Esophagus muscularis mucosa (tissue), 3 donors: ENCODE data around the gene RIN1.

ENCODE experiments used
- POLR2AphosphoS5 ChIP-seq, 2 donors: sonication (generic); formaldehyde crosslinking; IDR thresholded peaks; one replicate each; pipeline ENCODE4 v1.6.1; 2017; ENCODE audit warnings: antibody characterized with exemption in 2 of 2
- TF ChIP-seq, protein P1 (sequence below), 3 experiments: fragments of 200-600 bp in 2 of 3; fragments of 450-650 bp in 1 of 3; sonication (generic) in 2 of 3; IDR thresholded peaks; one replicate each; pipeline ENCODE4 v1.5.1; 2017 to 2019; ENCODE audit warnings: antibody characterized with exemption in 3 of 3, mild to moderate bottlenecking in 2 of 3, moderate library complexity in 1 of 3

DNA sequence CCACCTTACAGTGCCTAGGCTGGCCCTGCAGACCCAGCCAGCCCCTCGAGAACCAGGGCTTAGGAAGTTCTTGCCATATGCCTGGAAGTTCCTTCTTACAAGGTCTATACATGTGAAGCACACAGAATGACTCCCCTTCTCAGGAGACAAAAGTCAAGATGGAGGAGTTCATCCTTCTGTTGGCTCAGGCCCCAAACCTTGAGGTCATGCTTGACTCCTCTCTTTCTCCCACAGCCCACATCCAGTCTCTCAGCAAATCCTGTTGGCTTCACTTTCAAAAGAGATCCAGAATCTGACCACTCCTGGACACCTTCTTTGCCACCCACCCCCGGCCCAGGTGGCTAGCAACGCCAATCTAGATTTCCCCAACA is 17.6 kb downstream of the RIN1 start:
- no peak for TF ChIP-seq POLR2AphosphoS5 (IDR thresholded peaks at IDR 0.05)
- TF ChIP-seq, protein P1, sequence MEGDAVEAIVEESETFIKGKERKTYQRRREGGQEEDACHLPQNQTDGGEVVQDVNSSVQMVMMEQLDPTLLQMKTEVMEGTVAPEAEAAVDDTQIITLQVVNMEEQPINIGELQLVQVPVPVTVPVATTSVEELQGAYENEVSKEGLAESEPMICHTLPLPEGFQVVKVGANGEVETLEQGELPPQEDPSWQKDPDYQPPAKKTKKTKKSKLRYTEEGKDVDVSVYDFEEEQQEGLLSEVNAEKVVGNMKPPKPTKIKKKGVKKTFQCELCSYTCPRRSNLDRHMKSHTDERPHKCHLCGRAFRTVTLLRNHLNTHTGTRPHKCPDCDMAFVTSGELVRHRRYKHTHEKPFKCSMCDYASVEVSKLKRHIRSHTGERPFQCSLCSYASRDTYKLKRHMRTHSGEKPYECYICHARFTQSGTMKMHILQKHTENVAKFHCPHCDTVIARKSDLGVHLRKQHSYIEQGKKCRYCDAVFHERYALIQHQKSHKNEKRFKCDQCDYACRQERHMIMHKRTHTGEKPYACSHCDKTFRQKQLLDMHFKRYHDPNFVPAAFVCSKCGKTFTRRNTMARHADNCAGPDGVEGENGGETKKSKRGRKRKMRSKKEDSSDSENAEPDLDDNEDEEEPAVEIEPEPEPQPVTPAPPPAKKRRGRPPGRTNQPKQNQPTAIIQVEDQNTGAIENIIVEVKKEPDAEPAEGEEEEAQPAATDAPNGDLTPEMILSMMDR (IDR thresholded peaks at IDR 0.05) = no peak
